HepG2 (cell line): ENCODE results near the gene CAMKV. TPM values are rescaled to one million over a fixed set of nuclear protein-coding genes. Genes with fewer than 3 reads are reported as not detected.

ENCODE experiments used
- POLR2G ChIP-seq: fragments of 200-400 bp; formaldehyde crosslinking; IDR thresholded peaks from 2 replicates; pipeline ENCODE4 v1.6.1; 2018; ENCODE audit warnings: mild to moderate bottlenecking, low read depth, low read length, moderate library complexity
- SAFB2 ChIP-seq: sonication (generic); formaldehyde crosslinking; IDR thresholded peaks from 2 replicates; pipeline ENCODE4 v1.5.1; 2020; ENCODE audit warnings: missing genetic modification reagents, low read depth, mild to moderate bottlenecking, borderline replicate concordance
- ZMYM2 ChIP-seq: sonication (generic); formaldehyde crosslinking; IDR thresholded peaks from 2 replicates; pipeline ENCODE4 v1.8.0; 2022; ENCODE audit warnings: mild to moderate bottlenecking, missing genetic modification reagents
- ZNF207 ChIP-seq: fragments of 450-650 bp; IDR thresholded peaks from 2 replicates; pipeline ENCODE4 v1.6.1; 2016; ENCODE audit warnings: antibody characterized with exemption, borderline replicate concordance
- ZNF274 ChIP-seq: sonication (generic); formaldehyde crosslinking; IDR thresholded peaks from 2 replicates; pipeline ENCODE4 v1.5.1; 2020; ENCODE audit warnings: mild to moderate bottlenecking, missing genetic modification reagents
- ZNF317 ChIP-seq: sonication (generic); formaldehyde crosslinking; IDR thresholded peaks from 2 replicates; pipeline ENCODE4 v1.5.0; 2020; ENCODE audit warnings: mild to moderate bottlenecking, missing genetic modification reagents
- ZNF484 ChIP-seq: sonication (generic); formaldehyde crosslinking; IDR thresholded peaks from 2 replicates; pipeline ENCODE4 v1.5.1; 2020; ENCODE audit warnings: mild to moderate bottlenecking, low read depth, missing genetic modification reagents, borderline replicate concordance
- ZNF619 ChIP-seq: sonication (generic); formaldehyde crosslinking; IDR thresholded peaks from 2 replicates; pipeline ENCODE4 v1.4.0; 2020; ENCODE audit warnings: mild to moderate bottlenecking, missing genetic modification reagents
- ZNF709 ChIP-seq: sonication (generic); formaldehyde crosslinking; IDR thresholded peaks from 2 replicates; pipeline ENCODE4 v1.5.0; 2020; ENCODE audit warnings: mild to moderate bottlenecking, missing genetic modification reagents
- ZNF761 ChIP-seq: sonication (generic); formaldehyde crosslinking; conservative IDR thresholded peaks from 2 replicates; pipeline ENCODE4 v1.4.0; 2020; ENCODE audit warnings: mild to moderate bottlenecking, missing genetic modification reagents
- polyA plus RNA-seq, 8 experiments: library from polyadenylated mRNA; depleted of rRNA in 3 of 8; stranded (reverse) in 7 of 8; unstranded in 1 of 8; fragments of >200 nt; fragmentation: Illumina TruSeq in 4 of 8; extraction: Trizol in 4 of 8; gene quantifications; 2 replicates each; pipeline versions ENCODE4 v1.2.1 to v1.2.3, GENCODE V29; 2011 to 2016; ENCODE audit warnings: low read depth in 4 of 8, missing spikeins in 1 of 8, mixed read lengths in 1 of 8; ENCODE audit not compliant: insufficient read depth in 1 of 8
- total RNA-seq, 5 experiments: library from RNA; depleted of rRNA; stranded (reverse); fragments of >200 nt; fragmentation: Illumina TruSeq; extraction: Trizol; gene quantifications; 2 replicates each; pipeline ENCODE4 v1.2.3, GENCODE V29; 2016; ENCODE audit warnings: low read depth in 1 of 5
- TF ChIP-seq, protein P1 (sequence below): sonication (generic); formaldehyde crosslinking; IDR thresholded peaks from 2 replicates; pipeline ENCODE4 v1.5.0; 2020; ENCODE audit warnings: mild to moderate bottlenecking, missing genetic modification reagents, borderline replicate concordance
- TF ChIP-seq, protein P2 (sequence below): sonication (generic); formaldehyde crosslinking; IDR thresholded peaks from 2 replicates; pipeline ENCODE4 v1.5.0; 2020; ENCODE audit warnings: mild to moderate bottlenecking, missing genetic modification reagents
- TF ChIP-seq, protein P3 (sequence below): sonication (generic); formaldehyde crosslinking; IDR thresholded peaks from 2 replicates; pipeline ENCODE4 v1.5.1; 2020; ENCODE audit warnings: mild to moderate bottlenecking, missing genetic modification reagents, moderate library complexity
- TF ChIP-seq, protein P4 (sequence below): fragments of 450-650 bp; IDR thresholded peaks from 2 replicates; pipeline ENCODE4 v1.6.1; 2017; ENCODE audit warnings: mild to moderate bottlenecking

CAMKV gene
- total and polyA plus RNA-seq, 2 of the 13 experiments (the other 11 are each of a cell fraction or from before 2014, with no cell fraction given), result 0.13 to 0.15 TPM

DNA sequence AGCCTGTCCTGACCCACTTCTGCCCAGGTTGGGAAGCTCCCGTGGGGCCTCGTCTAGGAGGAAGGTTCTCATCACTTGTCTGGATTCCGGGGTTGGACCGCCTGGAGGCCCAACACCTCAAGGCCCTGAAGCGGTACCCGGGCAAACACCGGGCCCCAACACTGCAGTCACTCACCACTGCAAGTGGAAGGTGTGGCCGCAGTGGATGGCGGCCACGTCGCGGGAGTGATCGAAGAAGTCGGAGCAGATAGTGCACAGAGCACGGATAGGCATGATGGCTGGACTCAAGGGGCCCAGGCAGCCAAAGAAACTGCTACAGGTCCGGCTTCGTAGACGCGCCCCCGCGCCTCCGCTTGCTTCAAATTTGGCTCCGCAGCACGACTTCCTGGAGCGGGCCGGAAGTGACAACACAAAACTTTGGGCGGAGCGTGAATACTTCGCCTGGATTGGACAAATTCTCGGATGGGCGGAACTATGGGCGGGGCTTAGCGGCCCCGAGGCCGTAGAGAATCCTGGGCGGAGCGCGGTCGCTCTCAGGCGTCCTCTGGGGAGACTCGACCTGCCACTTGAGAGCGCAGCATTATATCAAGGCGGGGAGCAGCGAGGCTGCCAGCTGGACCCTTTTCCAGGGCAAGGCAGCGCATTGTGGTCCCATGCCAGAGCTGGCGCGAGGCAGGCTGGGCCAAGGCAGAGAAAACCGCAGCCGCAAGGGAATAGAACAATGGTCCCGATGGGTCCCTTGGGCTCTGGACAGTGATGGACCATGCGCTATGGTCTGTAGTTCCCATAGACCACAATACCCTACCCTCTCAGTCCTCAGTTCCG is 13.3 kb downstream of the CAMKV start, which contains the start of gene TRAIP (continued):
- TF ChIP-seq, protein P1, sequence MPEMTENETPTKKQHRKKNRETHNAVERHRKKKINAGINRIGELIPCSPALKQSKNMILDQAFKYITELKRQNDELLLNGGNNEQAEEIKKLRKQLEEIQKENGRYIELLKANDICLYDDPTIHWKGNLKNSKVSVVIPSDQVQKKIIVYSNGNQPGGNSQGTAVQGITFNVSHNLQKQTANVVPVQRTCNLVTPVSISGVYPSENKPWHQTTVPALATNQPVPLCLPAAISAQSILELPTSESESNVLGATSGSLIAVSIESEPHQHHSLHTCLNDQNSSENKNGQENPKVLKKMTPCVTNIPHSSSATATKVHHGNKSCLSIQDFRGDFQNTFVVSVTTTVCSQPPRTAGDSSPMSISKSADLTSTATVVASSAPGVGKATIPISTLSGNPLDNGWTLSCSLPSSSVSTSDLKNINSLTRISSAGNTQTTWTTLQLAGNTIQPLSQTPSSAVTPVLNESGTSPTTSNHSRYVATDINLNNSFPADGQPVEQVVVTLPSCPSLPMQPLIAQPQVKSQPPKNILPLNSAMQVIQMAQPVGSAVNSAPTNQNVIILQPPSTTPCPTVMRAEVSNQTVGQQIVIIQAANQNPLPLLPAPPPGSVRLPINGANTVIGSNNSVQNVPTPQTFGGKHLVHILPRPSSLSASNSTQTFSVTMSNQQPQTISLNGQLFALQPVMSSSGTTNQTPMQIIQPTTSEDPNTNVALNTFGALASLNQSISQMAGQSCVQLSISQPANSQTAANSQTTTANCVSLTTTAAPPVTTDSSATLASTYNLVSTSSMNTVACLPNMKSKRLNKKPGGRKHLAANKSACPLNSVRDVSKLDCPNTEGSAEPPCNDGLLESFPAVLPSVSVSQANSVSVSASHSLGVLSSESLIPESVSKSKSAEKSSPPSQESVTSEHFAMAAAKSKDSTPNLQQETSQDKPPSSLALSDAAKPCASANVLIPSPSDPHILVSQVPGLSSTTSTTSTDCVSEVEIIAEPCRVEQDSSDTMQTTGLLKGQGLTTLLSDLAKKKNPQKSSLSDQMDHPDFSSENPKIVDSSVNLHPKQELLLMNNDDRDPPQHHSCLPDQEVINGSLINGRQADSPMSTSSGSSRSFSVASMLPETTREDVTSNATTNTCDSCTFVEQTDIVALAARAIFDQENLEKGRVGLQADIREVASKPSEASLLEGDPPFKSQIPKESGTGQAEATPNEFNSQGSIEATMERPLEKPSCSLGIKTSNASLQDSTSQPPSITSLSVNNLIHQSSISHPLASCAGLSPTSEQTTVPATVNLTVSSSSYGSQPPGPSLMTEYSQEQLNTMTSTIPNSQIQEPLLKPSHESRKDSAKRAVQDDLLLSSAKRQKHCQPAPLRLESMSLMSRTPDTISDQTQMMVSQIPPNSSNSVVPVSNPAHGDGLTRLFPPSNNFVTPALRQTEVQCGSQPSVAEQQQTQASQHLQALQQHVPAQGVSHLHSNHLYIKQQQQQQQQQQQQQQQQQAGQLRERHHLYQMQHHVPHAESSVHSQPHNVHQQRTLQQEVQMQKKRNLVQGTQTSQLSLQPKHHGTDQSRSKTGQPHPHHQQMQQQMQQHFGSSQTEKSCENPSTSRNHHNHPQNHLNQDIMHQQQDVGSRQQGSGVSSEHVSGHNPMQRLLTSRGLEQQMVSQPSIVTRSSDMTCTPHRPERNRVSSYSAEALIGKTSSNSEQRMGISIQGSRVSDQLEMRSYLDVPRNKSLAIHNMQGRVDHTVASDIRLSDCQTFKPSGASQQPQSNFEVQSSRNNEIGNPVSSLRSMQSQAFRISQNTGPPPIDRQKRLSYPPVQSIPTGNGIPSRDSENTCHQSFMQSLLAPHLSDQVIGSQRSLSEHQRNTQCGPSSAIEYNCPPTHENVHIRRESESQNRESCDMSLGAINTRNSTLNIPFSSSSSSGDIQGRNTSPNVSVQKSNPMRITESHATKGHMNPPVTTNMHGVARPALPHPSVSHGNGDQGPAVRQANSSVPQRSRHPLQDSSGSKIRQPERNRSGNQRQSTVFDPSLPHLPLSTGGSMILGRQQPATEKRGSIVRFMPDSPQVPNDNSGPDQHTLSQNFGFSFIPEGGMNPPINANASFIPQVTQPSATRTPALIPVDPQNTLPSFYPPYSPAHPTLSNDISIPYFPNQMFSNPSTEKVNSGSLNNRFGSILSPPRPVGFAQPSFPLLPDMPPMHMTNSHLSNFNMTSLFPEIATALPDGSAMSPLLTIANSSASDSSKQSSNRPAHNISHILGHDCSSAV (CRISPR knock-in tag), result no peak
- peak; percentile 62; the same call in 1 of the 2 replicates for TF ChIP-seq ZNF317
- TF ChIP-seq POLR2G, result peak; percentile 88
- TF ChIP-seq ZNF274 (CRISPR knock-in tag), result no peak
- no peak for TF ChIP-seq ZNF207
- no peak for TF ChIP-seq ZNF761 (CRISPR knock-in tag)
- TF ChIP-seq, protein P2, sequence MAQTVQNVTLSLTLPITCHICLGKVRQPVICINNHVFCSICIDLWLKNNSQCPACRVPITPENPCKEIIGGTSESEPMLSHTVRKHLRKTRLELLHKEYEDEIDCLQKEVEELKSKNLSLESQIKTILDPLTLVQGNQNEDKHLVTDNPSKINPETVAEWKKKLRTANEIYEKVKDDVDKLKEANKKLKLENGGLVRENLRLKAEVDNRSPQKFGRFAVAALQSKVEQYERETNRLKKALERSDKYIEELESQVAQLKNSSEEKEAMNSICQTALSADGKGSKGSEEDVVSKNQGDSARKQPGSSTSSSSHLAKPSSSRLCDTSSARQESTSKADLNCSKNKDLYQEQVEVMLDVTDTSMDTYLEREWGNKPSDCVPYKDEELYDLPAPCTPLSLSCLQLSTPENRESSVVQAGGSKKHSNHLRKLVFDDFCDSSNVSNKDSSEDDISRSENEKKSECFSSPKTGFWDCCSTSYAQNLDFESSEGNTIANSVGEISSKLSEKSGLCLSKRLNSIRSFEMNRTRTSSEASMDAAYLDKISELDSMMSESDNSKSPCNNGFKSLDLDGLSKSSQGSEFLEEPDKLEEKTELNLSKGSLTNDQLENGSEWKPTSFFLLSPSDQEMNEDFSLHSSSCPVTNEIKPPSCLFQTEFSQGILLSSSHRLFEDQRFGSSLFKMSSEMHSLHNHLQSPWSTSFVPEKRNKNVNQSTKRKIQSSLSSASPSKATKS (CRISPR knock-in tag), result no peak
- TF ChIP-seq ZNF709 (CRISPR knock-in tag), result no peak
- TF ChIP-seq SAFB2 (CRISPR knock-in tag), result no peak
- TF ChIP-seq, protein P3, sequence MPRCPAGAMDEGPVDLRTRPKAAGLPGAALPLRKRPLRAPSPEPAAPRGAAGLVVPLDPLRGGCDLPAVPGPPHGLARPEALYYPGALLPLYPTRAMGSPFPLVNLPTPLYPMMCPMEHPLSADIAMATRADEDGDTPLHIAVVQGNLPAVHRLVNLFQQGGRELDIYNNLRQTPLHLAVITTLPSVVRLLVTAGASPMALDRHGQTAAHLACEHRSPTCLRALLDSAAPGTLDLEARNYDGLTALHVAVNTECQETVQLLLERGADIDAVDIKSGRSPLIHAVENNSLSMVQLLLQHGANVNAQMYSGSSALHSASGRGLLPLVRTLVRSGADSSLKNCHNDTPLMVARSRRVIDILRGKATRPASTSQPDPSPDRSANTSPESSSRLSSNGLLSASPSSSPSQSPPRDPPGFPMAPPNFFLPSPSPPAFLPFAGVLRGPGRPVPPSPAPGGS (CRISPR knock-in tag), result no peak
- TF ChIP-seq ZMYM2 (CRISPR knock-in tag), result no peak
- TF ChIP-seq, protein P4, sequence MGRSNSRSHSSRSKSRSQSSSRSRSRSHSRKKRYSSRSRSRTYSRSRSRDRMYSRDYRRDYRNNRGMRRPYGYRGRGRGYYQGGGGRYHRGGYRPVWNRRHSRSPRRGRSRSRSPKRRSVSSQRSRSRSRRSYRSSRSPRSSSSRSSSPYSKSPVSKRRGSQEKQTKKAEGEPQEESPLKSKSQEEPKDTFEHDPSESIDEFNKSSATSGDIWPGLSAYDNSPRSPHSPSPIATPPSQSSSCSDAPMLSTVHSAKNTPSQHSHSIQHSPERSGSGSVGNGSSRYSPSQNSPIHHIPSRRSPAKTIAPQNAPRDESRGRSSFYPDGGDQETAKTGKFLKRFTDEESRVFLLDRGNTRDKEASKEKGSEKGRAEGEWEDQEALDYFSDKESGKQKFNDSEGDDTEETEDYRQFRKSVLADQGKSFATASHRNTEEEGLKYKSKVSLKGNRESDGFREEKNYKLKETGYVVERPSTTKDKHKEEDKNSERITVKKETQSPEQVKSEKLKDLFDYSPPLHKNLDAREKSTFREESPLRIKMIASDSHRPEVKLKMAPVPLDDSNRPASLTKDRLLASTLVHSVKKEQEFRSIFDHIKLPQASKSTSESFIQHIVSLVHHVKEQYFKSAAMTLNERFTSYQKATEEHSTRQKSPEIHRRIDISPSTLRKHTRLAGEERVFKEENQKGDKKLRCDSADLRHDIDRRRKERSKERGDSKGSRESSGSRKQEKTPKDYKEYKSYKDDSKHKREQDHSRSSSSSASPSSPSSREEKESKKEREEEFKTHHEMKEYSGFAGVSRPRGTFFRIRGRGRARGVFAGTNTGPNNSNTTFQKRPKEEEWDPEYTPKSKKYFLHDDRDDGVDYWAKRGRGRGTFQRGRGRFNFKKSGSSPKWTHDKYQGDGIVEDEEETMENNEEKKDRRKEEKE, result no peak
- no peak for TF ChIP-seq ZNF484 (CRISPR knock-in tag)
- no peak for TF ChIP-seq ZNF619
